H9 (cell line): Measurements from ENCODE around the gene KRTAP12-1. TPM values are rescaled to one million over a fixed set of nuclear protein-coding genes. Genes with fewer than 3 reads are reported as not detected.
"Not testable (repeated sequence)": the region's sequence is repeated elsewhere in the genome, so short reads cannot be mapped to it uniquely, and the experiment has no call there.

Experiments used
- DNase-seq: peaks from one replicate; pipeline ENCODE4 v3.0.0-alpha.2; 2017
- H2AFZ ChIP-seq: one replicate; pipeline ENCODE4 v1.6.1; 2013; ENCODE audit warnings: mild to moderate bottlenecking, low read length, control low read depth, moderate library complexity
- H2AK5ac ChIP-seq: 2 replicates; pipeline ENCODE4 v1.6.1; 2013; ENCODE audit warnings: low read length, control low read depth, mixed read lengths; ENCODE audit not compliant: insufficient read length
- H2BK120ac ChIP-seq: one replicate; pipeline ENCODE4 v1.6.1; 2013; ENCODE audit warnings: low read depth, mild to moderate bottlenecking, low read length, control low read depth, inconsistent platforms; ENCODE audit not compliant: poor library complexity, severe bottlenecking
- H2BK12ac ChIP-seq: 2 replicates; pipeline ENCODE4 v1.6.1; 2013; ENCODE audit warnings: low read length, control low read depth, mixed read lengths, low read depth; ENCODE audit not compliant: insufficient read length
- H2BK15ac ChIP-seq: 2 replicates; pipeline ENCODE4 v1.6.1; 2013; ENCODE audit warnings: low read depth, low read length, control low read depth
- H2BK20ac ChIP-seq: one replicate; pipeline ENCODE4 v1.6.1; 2013; ENCODE audit warnings: low read depth, mild to moderate bottlenecking, low read length, control low read depth, inconsistent platforms; ENCODE audit not compliant: poor library complexity, severe bottlenecking
- H2BK5ac ChIP-seq: 2 replicates; pipeline ENCODE4 v1.6.1; 2013; ENCODE audit warnings: low read length, control low read depth, mixed read lengths; ENCODE audit not compliant: insufficient read length
- H3K14ac ChIP-seq: 2 replicates; pipeline ENCODE4 v1.6.1; 2013; ENCODE audit warnings: low read length, control low read depth; ENCODE audit not compliant: insufficient read depth
- H3K18ac ChIP-seq: 2 replicates; pipeline ENCODE4 v1.6.1; 2013; ENCODE audit warnings: low read depth, mild to moderate bottlenecking, mixed read lengths, low read length, control low read depth; ENCODE audit not compliant: insufficient read length
- H3K23ac ChIP-seq: 2 replicates; pipeline ENCODE4 v1.6.1; 2013; ENCODE audit warnings: low read length, control low read depth, mixed read lengths, low read depth; ENCODE audit not compliant: insufficient read length
- H3K23me2 ChIP-seq: 2 replicates; pipeline ENCODE4 v1.6.1; 2013; ENCODE audit warnings: low read depth, mild to moderate bottlenecking, mixed read lengths, low read length, control low read depth; ENCODE audit not compliant: insufficient read length, poor library complexity, severe bottlenecking
- H3K27ac ChIP-seq: 2 replicates; pipeline ENCODE4 v1.5.1; 2013; ENCODE audit warnings: low read length, control low read depth, mixed read lengths, low read depth; ENCODE audit not compliant: insufficient read length
- H3K27me3 ChIP-seq: 2 replicates; pipeline ENCODE4 v1.6.1; 2013; ENCODE audit warnings: low read length, control low read depth, inconsistent platforms; ENCODE audit not compliant: insufficient read depth
- H3K4ac ChIP-seq: 2 replicates; pipeline ENCODE4 v1.6.1; 2013; ENCODE audit warnings: low read depth, mild to moderate bottlenecking, control low read depth, inconsistent platforms, low read length, moderate library complexity
- H3K4me1 ChIP-seq: 2 replicates; pipeline ENCODE4 v1.6.1; 2013; ENCODE audit warnings: low read length, control low read depth, inconsistent platforms; ENCODE audit not compliant: insufficient read depth
- H3K4me2 ChIP-seq: 2 replicates; pipeline ENCODE4 v1.6.1; 2013; ENCODE audit warnings: low read length, control low read depth, mixed read lengths; ENCODE audit not compliant: insufficient read length, insufficient read depth
- H3K56ac ChIP-seq: 2 replicates; pipeline ENCODE4 v1.6.1; 2013; ENCODE audit warnings: low read depth, mild to moderate bottlenecking, mixed read lengths, low read length, control low read depth; ENCODE audit not compliant: insufficient read length
- H3K79me1 ChIP-seq: 2 replicates; pipeline ENCODE4 v1.6.1; 2013; ENCODE audit warnings: low read depth, mild to moderate bottlenecking, moderate library complexity, low read length, control low read depth, inconsistent platforms; ENCODE audit not compliant: insufficient read depth, poor library complexity, severe bottlenecking
- H3K79me2 ChIP-seq: 2 replicates; pipeline ENCODE4 v1.6.1; 2013; ENCODE audit warnings: low read length, control low read depth, inconsistent platforms; ENCODE audit not compliant: insufficient read depth
- H3K9ac ChIP-seq: 2 replicates; pipeline ENCODE4 v1.6.1; 2013; ENCODE audit warnings: low read length, control low read depth, mixed read lengths; ENCODE audit not compliant: insufficient read length; ENCODE audit errors: extremely low read depth
- H3K9me3 ChIP-seq: one replicate; pipeline ENCODE4 v1.6.1; 2013; ENCODE audit warnings: low read depth, low read length, inconsistent platforms; ENCODE audit not compliant: control insufficient read depth
- H3T11ph ChIP-seq: one replicate; pipeline ENCODE4 v1.6.1; 2013; ENCODE audit warnings: mild to moderate bottlenecking, low read length, control low read depth, inconsistent platforms
- H4K20me1 ChIP-seq: one replicate; pipeline ENCODE4 v1.6.1; 2013; ENCODE audit not compliant: control insufficient read depth, insufficient read length, insufficient read depth
- H4K5ac ChIP-seq: 2 replicates; pipeline ENCODE4 v1.6.1; 2013; ENCODE audit warnings: low read depth, mild to moderate bottlenecking, mixed read lengths, low read length, control low read depth; ENCODE audit not compliant: insufficient read length
- H4K8ac ChIP-seq: replicated peaks from 2 replicates; pipeline ENCODE4 v1.6.1; 2013; ENCODE audit warnings: low read length, control low read depth, mixed read lengths, low read depth; ENCODE audit not compliant: insufficient read length
- H4K91ac ChIP-seq: 2 replicates; pipeline ENCODE4 v1.6.1; 2013; ENCODE audit warnings: low read depth, mild to moderate bottlenecking, moderate library complexity, mixed read lengths, low read length, control low read depth; ENCODE audit not compliant: insufficient read length
- H3K27ac Mint-ChIP-seq, 3 experiments: 2 replicates in 2 of 3; 3 replicates in 1 of 3; pipeline ENCODE4 v1.8.0; 2020 to 2021; ENCODE audit warnings: mixed read lengths in 3 of 3, mild to moderate bottlenecking in 1 of 3, moderate library complexity in 1 of 3
- H3K27me3 Mint-ChIP-seq: 2 replicates; pipeline ENCODE4 v1.8.0; 2021; ENCODE audit warnings: low read depth, mild to moderate bottlenecking, moderate library complexity, mixed read lengths
- H3K36me3 Mint-ChIP-seq, 3 experiments: 2 replicates in 2 of 3; 3 replicates in 1 of 3; pipeline ENCODE4 v1.8.0; 2020 to 2021; ENCODE audit warnings: low read depth in 3 of 3, mixed read lengths in 3 of 3; ENCODE audit not compliant: insufficient read depth in 1 of 3
- H3K4me1 Mint-ChIP-seq, 2 experiments: 2 replicates each; pipeline ENCODE4 v1.8.0; 2020; ENCODE audit warnings: mixed read lengths in 2 of 2
- H3K4me3 Mint-ChIP-seq, 2 experiments: 2 replicates in 1 of 2; 3 replicates in 1 of 2; pipeline ENCODE4 v1.8.0; 2020 to 2021; ENCODE audit warnings: mild to moderate bottlenecking in 2 of 2, mixed read lengths in 2 of 2, moderate library complexity in 1 of 2
- H3K9me3 Mint-ChIP-seq, 2 experiments: 2 replicates in 1 of 2; 3 replicates in 1 of 2; pipeline ENCODE4 v1.8.0; 2020; ENCODE audit warnings: mild to moderate bottlenecking in 2 of 2, mixed read lengths in 2 of 2, moderate library complexity in 1 of 2
- WGBS: extraction: QIAGEN DNeasy Blood & Tissue Kit; methylation state at CpG from one replicate; pipeline ENCODE4 v1.1.7; 2013; ENCODE audit warnings: missing lambda C conversion rate, low lambda C conversion rate, mixed read lengths; ENCODE audit not compliant: insufficient read length; ENCODE audit errors: extremely low coverage; 5-methylcytosine and 5-hydroxymethylcytosine counted together
- total RNA-seq: library from RNA; stranded (reverse); gene quantifications from 2 replicates; pipeline ENCODE4 v1.2.1, GENCODE V29; 2021
- TF ChIP-seq, protein P1 (sequence below): fragments of 200-600 bp; sonication (generic); conservative IDR thresholded peaks from 3 replicates; pipeline ENCODE4 v1.8.0; 2021; ENCODE audit warnings: antibody characterized with exemption, mild to moderate bottlenecking

The KRTAP12-1 gene
- total RNA-seq, 1 experiment from 2014 or later: not detected

DNA sequence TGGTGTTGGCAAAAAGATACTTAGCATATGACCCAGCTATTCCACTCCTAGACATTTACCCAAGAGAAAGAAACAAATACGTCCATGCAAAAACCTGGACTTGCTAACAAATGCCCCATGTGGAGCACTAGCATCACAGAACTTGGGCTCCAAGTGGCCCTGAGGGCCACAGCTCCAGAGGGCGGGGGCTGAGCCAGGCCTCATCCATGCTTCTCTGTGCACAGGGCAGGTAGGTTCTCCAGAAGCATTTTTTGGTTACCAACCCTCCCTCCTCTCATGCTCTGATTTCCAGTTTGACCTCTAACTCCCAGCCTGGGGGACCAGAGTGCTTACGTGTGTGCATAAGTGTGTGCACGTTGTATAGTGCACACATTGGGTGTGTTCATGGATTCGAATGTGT, 17.3 kb downstream of the KRTAP12-1 start:
- H3K27ac ChIP-seq: no peak overlapping the region
- H4K8ac ChIP-seq: no peak overlapping the region
- H4K91ac ChIP-seq: no peak overlapping the region
- H2BK5ac ChIP-seq: no peak overlapping the region
- Mint-ChIP-seq H3K36me3 (peaks cover 4 to 10% (median 6%) of the 10 kb centered on the region in 3 experiments), H3K27me3 (peaks cover 2% of the 10 kb centered on the region; the same call in 1 of the 2 replicates), H3K27ac (no peak overlapping the region), H3K4me3 (no peak overlapping the region), H3K4me1 (peaks cover 15 to 17% of the 10 kb centered on the region in 2 experiments), H3K9me3 (peaks cover 9 to 18% of the 10 kb centered on the region in 2 experiments)
- no peaks in the 10 kb centered on the region for H3K79me2 ChIP-seq
- no peak overlapping the region for H2AK5ac ChIP-seq
- H3K4me1 ChIP-seq: no peaks in the 10 kb centered on the region
- no CpG with 5 or more reads among the region's 5 CpGs for WGBS
- no peak overlapping the region for H2AFZ ChIP-seq
- no peak overlapping the region for H2BK120ac ChIP-seq
- TF ChIP-seq, protein P1, sequence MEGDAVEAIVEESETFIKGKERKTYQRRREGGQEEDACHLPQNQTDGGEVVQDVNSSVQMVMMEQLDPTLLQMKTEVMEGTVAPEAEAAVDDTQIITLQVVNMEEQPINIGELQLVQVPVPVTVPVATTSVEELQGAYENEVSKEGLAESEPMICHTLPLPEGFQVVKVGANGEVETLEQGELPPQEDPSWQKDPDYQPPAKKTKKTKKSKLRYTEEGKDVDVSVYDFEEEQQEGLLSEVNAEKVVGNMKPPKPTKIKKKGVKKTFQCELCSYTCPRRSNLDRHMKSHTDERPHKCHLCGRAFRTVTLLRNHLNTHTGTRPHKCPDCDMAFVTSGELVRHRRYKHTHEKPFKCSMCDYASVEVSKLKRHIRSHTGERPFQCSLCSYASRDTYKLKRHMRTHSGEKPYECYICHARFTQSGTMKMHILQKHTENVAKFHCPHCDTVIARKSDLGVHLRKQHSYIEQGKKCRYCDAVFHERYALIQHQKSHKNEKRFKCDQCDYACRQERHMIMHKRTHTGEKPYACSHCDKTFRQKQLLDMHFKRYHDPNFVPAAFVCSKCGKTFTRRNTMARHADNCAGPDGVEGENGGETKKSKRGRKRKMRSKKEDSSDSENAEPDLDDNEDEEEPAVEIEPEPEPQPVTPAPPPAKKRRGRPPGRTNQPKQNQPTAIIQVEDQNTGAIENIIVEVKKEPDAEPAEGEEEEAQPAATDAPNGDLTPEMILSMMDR: no peak
- no peaks in the 10 kb centered on the region for H3K9me3 ChIP-seq
- no peak for DNase-seq
- no peak overlapping the region for H3K9ac ChIP-seq
- H3K79me1 ChIP-seq: no peaks in the 10 kb centered on the region
- H3K4me2 ChIP-seq: no peak overlapping the region
- no peaks in the 10 kb centered on the region for H3K23me2 ChIP-seq
- H3K56ac ChIP-seq: no peak overlapping the region
- H3T11ph ChIP-seq: no peak overlapping the region
- no peak overlapping the region for H2BK20ac ChIP-seq
- H3K4ac ChIP-seq: no peak overlapping the region
- H4K5ac ChIP-seq: no peak overlapping the region
- no peak overlapping the region for H3K18ac ChIP-seq
- H3K14ac ChIP-seq: no peak overlapping the region
- no peak overlapping the region for H2BK15ac ChIP-seq
- no peaks in the 10 kb centered on the region for H3K27me3 ChIP-seq
- no peak overlapping the region for H3K23ac ChIP-seq
- H2BK12ac ChIP-seq: no peak overlapping the region
- H4K20me1 ChIP-seq: no peaks in the 10 kb centered on the region

DNA sequence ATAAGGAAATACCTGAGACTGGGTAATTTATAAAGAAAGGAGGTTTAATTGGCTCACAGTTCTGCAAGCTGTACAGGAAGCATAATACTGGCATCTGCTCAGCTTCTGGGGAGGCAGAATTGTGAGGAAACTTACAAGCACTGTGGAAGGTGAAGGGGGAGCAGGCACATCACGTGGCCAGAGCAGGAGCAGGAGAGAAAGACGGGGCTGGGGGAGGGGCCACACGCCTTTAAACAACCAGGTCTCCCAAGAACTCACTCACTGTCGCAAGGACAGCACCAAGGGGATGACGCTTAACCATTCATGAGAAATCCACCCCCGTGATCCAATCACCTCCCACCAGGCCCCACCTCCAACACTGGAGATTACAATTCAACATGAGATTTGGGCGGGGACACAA, 20.4 kb downstream of the KRTAP12-1 start:
- peak overlapping the region in 2 of 3 experiments; percentile 4 to 77; a peak in 3 of 7 replicates for H3K27ac Mint-ChIP-seq
- peaks cover 32% of the 10 kb centered on the region in 2 experiments for H3K4me1 Mint-ChIP-seq
- not testable (repeated sequence) for H2BK15ac ChIP-seq, H2BK20ac ChIP-seq, H3K79me1 ChIP-seq, H3K23me2 ChIP-seq, H4K20me1 ChIP-seq, H3K79me2 ChIP-seq, H2AFZ ChIP-seq, H2BK12ac ChIP-seq, H3T11ph ChIP-seq, H3K56ac ChIP-seq, H3K9me3 Mint-ChIP-seq, H3K4ac ChIP-seq, H3K9me3 ChIP-seq, H3K4me1 ChIP-seq, H2AK5ac ChIP-seq, H3K27me3 Mint-ChIP-seq, H3K9ac ChIP-seq, H3K18ac ChIP-seq, H2BK120ac ChIP-seq, H3K4me3 Mint-ChIP-seq, H3K4me2 ChIP-seq, H3K14ac ChIP-seq, H4K91ac ChIP-seq, H4K8ac ChIP-seq, H2BK5ac ChIP-seq, H3K23ac ChIP-seq, H4K5ac ChIP-seq, H3K36me3 Mint-ChIP-seq, H3K27me3 ChIP-seq, H3K27ac ChIP-seq
- no CpG with 5 or more reads among the region's 7 CpGs for WGBS
- peak; percentile 76 for DNase-seq
